HepG2 (cell line): ENCODE data around the gene POLR3E. TPM values are rescaled to one million over a fixed set of nuclear protein-coding genes. Genes with fewer than 3 reads are reported as not detected.

Source experiments
- ATAC-seq: fragments of 200-7000 bp; cut with Tn5 transposase; 3 replicates; pipeline ENCODE4 v1.9.1; 2020; ENCODE audit warnings: mild to moderate bottlenecking, moderate library complexity
- BruUV-seq: library from RNA; stranded (reverse); fragments of 400-500 nt; replicated peaks from 2 replicates; lab custom pipeline; 2021; lab: Mats Ljungman, UMichigan
- CTCF ChIA-PET: fragments of 300-600 bp; formaldehyde crosslinking; extraction: SDS; loops from one replicate; lab custom pipeline; 2021; ENCODE audit warnings: low total read pairs, inconsistent platforms, low intra/inter-chr PET ratio; lab: Yijun Ruan, JAX
- POLR2A ChIA-PET: fragments of 350-600 bp; sonication (Branson Sonifier 250); formaldehyde crosslinking; loops from one replicate; lab custom pipeline; 2020; ENCODE audit warnings: antibody characterized with exemption, inconsistent platforms; lab: Yijun Ruan, JAX
- DNase-seq: peaks from one replicate; pipeline ENCODE4 v3.0.0-alpha.2; 2015; ENCODE audit warnings: low spot score
- FAIRE-seq: peaks from 3 replicates; lab custom pipeline; 2011; peaks lifted over from hg19 to GRCh38; lab: Jason Lieb, UNC
- H2AFZ ChIP-seq: one replicate; pipeline ENCODE4 v1.6.1; 2011; ENCODE audit warnings: low read length, inconsistent platforms
- H3K27ac ChIP-seq: fragments of 300-600 bp; 3 replicates; pipeline ENCODE4 v1.8.0; 2011; ENCODE audit warnings: mixed run types, mild to moderate bottlenecking, mixed read lengths, low read length, inconsistent platforms; ENCODE audit not compliant: insufficient read depth; ENCODE audit errors: extremely low read length
- H3K27me3 ChIP-seq, 2 experiments: fragments of 200-600 bp in 1 of 2; 2 replicates in 1 of 2; 3 replicates in 1 of 2; pipeline versions ENCODE4 v1.6.0 to v1.8.0; 2011; ENCODE audit warnings: low read length in 2 of 2, mild to moderate bottlenecking in 2 of 2, moderate library complexity in 2 of 2, inconsistent platforms in 1 of 2; ENCODE audit not compliant: insufficient read depth in 2 of 2, control insufficient read depth in 1 of 2
- H3K36me3 ChIP-seq, 2 experiments: fragments of 200-600 bp in 1 of 2; replicated peaks in 1 of 2; 2 replicates in 1 of 2; 3 replicates in 1 of 2; pipeline versions ENCODE4 v1.5.1 to v1.8.0; 2011; ENCODE audit warnings: low read length in 2 of 2, inconsistent platforms in 1 of 2; ENCODE audit not compliant: insufficient read depth in 2 of 2, control insufficient read depth in 1 of 2
- H3K4me1 ChIP-seq: 2 replicates; pipeline ENCODE4 v1.5.1; 2012; ENCODE audit warnings: low read length, inconsistent platforms; ENCODE audit not compliant: insufficient read depth
- H3K4me2 ChIP-seq: 2 replicates; pipeline ENCODE4 v1.6.0; 2011; ENCODE audit warnings: low read depth, low read length, inconsistent platforms
- H3K4me3 ChIP-seq, 3 experiments: fragments of 200-600 bp in 1 of 3; sonication (generic), shearing (Covaris generic) in 1 of 3; replicated peaks in 1 of 3; 2 replicates each; pipeline ENCODE4 v1.5.1; 2011 to 2016; ENCODE audit warnings: low read length in 3 of 3, inconsistent platforms in 2 of 3, low read depth in 2 of 3, mild to moderate bottlenecking in 2 of 3, control low read depth in 1 of 3, mixed read lengths in 1 of 3; ENCODE audit not compliant: insufficient read depth in 1 of 3
- H3K79me2 ChIP-seq: one replicate; pipeline ENCODE4 v1.6.1; 2011; ENCODE audit warnings: low read length, inconsistent platforms; ENCODE audit not compliant: insufficient read depth
- H3K9ac ChIP-seq: 2 replicates; pipeline ENCODE4 v1.6.0; 2011; ENCODE audit warnings: mild to moderate bottlenecking, low read depth, low read length, inconsistent platforms; ENCODE audit not compliant: insufficient read depth
- H3K9me3 ChIP-seq: 2 replicates; pipeline ENCODE4 v1.5.1; 2012; ENCODE audit warnings: mild to moderate bottlenecking, low read length
- H4K20me1 ChIP-seq: 2 replicates; pipeline ENCODE4 v1.6.0; 2011; ENCODE audit warnings: inconsistent platforms, mild to moderate bottlenecking, low read length, moderate library complexity; ENCODE audit not compliant: insufficient read depth
- CC2D1A ChIP-seq: sonication (generic); formaldehyde crosslinking; IDR thresholded peaks from 2 replicates; pipeline ENCODE4 v1.8.1; 2023; ENCODE audit warnings: mild to moderate bottlenecking, missing genetic modification reagents
- CREM ChIP-seq, 2 experiments: sonication (generic) in 1 of 2; formaldehyde crosslinking in 1 of 2; IDR thresholded peaks; 2 replicates each; pipeline versions ENCODE4 v1.4.0 to v1.6.1; 2016 to 2020; ENCODE audit warnings: antibody characterized with exemption in 1 of 2, mild to moderate bottlenecking in 1 of 2, missing genetic modification reagents in 1 of 2
- EP300 ChIP-seq, 3 experiments: sonication (generic) in 1 of 3; formaldehyde crosslinking in 1 of 3; IDR thresholded peaks; 2 replicates each; pipeline versions ENCODE4 v1.5.1 to v1.6.1; 2011 to 2020; ENCODE audit warnings: low read depth in 2 of 3, low read length in 2 of 3, borderline replicate concordance in 1 of 3, improper control_type of control experiment in 1 of 3, mild to moderate bottlenecking in 1 of 3, missing genetic modification reagents in 1 of 3, moderate library complexity in 1 of 3
- HMGXB4 ChIP-seq, 2 experiments: sonication (generic) in 1 of 2; formaldehyde crosslinking in 1 of 2; IDR thresholded peaks; 2 replicates each; pipeline versions ENCODE4 v1.4.0 to v1.6.1; 2018 to 2020; ENCODE audit warnings: missing genetic modification reagents in 2 of 2, borderline replicate concordance in 1 of 2, low read depth in 1 of 2, mild to moderate bottlenecking in 1 of 2, missing biosample characterization in 1 of 2
- MXI1 ChIP-seq: IDR thresholded peaks from 3 replicates; pipeline ENCODE4 v1.6.1; 2012; ENCODE audit warnings: low read depth, low read length, inconsistent platforms, borderline replicate concordance
- SIX4 ChIP-seq: sonication (generic); formaldehyde crosslinking; IDR thresholded peaks from 2 replicates; pipeline ENCODE4 v1.4.0; 2020; ENCODE audit warnings: missing genetic modification reagents
- SOX13 ChIP-seq, 3 experiments: fragments of 450-650 bp in 1 of 3; sonication (generic) in 1 of 3; formaldehyde crosslinking in 1 of 3; IDR thresholded peaks in 2 of 3; conservative IDR thresholded peaks in 1 of 3; 2 replicates each; pipeline versions ENCODE4 v1.5.0 to v1.6.1; 2016 to 2020; ENCODE audit warnings: antibody characterized with exemption in 1 of 3, mild to moderate bottlenecking in 1 of 3, missing compliant biosample characterization in 1 of 3, missing genetic modification reagents in 1 of 3, moderate library complexity in 1 of 3
- SP2 ChIP-seq: sonication (generic); formaldehyde crosslinking; IDR thresholded peaks from 2 replicates; pipeline ENCODE4 v1.5.1; 2020; ENCODE audit warnings: mild to moderate bottlenecking, missing genetic modification reagents
- ZBTB40 ChIP-seq, 2 experiments: fragments of 450-650 bp in 1 of 2; sonication (generic) in 1 of 2; formaldehyde crosslinking in 1 of 2; IDR thresholded peaks; 2 replicates each; pipeline versions ENCODE4 v1.6.1 to v1.8.0; 2016 to 2022; ENCODE audit warnings: antibody characterized with exemption in 1 of 2, mild to moderate bottlenecking in 1 of 2, missing genetic modification reagents in 1 of 2
- WGBS: methylation state at CpG from one replicate; pipeline ENCODE4 v1.1.6; 2017; ENCODE audit warnings: low lambda C conversion rate; 5-methylcytosine and 5-hydroxymethylcytosine counted together
- in situ Hi-C: cut with HindIII; loops from 2 replicates; pipeline ENCODE4 v1.10.0; 2017; ENCODE audit warnings: low pct_unique_long_range_greater_than_20kb; ENCODE audit not compliant: extremely low pct_ligation_motif_present
- intact Hi-C: fragments of 100-400 bp; cut with micrococcal nuclease; formaldehyde crosslinking; loops from one replicate; pipeline ENCODE4 v1.10.0; 2022; ENCODE audit not compliant: unreplicated experiment
- polyA plus RNA-seq, 8 experiments: library from polyadenylated mRNA; depleted of rRNA in 3 of 8; stranded (reverse) in 7 of 8; unstranded in 1 of 8; fragments of >200 nt; fragmentation: Illumina TruSeq in 4 of 8; extraction: Trizol in 4 of 8; gene quantifications; 2 replicates each; pipeline versions ENCODE4 v1.2.1 to v1.2.3, GENCODE V29; 2011 to 2016; ENCODE audit warnings: low read depth in 4 of 8, missing spikeins in 1 of 8, mixed read lengths in 1 of 8; ENCODE audit not compliant: insufficient read depth in 1 of 8
- total RNA-seq, 5 experiments: library from RNA; depleted of rRNA; stranded (reverse); fragments of >200 nt; fragmentation: Illumina TruSeq; extraction: Trizol; gene quantifications; 2 replicates each; pipeline ENCODE4 v1.2.3, GENCODE V29; 2016; ENCODE audit warnings: low read depth in 1 of 5

Gene POLR3E
- total and polyA plus RNA-seq, 2 of the 13 experiments (the other 11 are each of a cell fraction or from before 2014, with no cell fraction given): 135 to 262 TPM

- ChIA-PET CTCF (no interaction called here), POLR2A (interaction anchor here (0.6 to 3.0 kb wide), 12 partner anchors 14 to 162 kb away, joined by 3 to 27 read pairs (median 5); partner anchors contain the start of gene CDR2)
- in situ Hi-C loops (no loop called here), intact Hi-C loops (loop anchor here (2.0 kb wide), 1 partner anchor 17 kb away; no protein-coding TSS in a partner anchor)
- H3K27ac ChIP-seq: peak overlapping the region; percentile 57
- peaks cover 55% of the 10 kb centered on the region for H3K79me2 ChIP-seq
- ATAC-seq: peak; percentile 62
- no peaks in the 10 kb centered on the region for H3K27me3 ChIP-seq
- peaks cover 41% of the 10 kb centered on the region for H3K4me1 ChIP-seq
- 32% methylated on average over 3 of the region's 3 CpGs for WGBS
- H3K4me2 ChIP-seq: peak overlapping the region; percentile 59
- no peak overlapping the region; the same call in 1 of the 2 replicates for H3K9ac ChIP-seq
- H4K20me1 ChIP-seq: peaks cover 50% of the 10 kb centered on the region
- H3K36me3 ChIP-seq: peaks cover 24 to 73% of the 10 kb centered on the region in 2 experiments
- BruUV-seq: no TSS peak
- DNase-seq: peak; percentile 66
- peak overlapping the region in 1 of 3 experiments; percentile 6; a peak in 1 of 6 replicates for H3K4me3 ChIP-seq
- H2AFZ ChIP-seq: no peak overlapping the region
- FAIRE-seq: peak; percentile 47
- no peaks in the 10 kb centered on the region for H3K9me3 ChIP-seq
- TF ChIP-seq HMGXB4 (CRISPR knock-in tag; IDR thresholded peaks at IDR 0.05; ENCODE audit: borderline replicate concordance in 1 of 2, low read depth in 1 of 2): peak in 1 of 2 experiments; percentile 31; a peak in 1 of 4 replicates
- TF ChIP-seq CC2D1A (CRISPR knock-in tag): no peak
- TF ChIP-seq CREM (IDR thresholded peaks at IDR 0.05): 0 out of 2 replicates have a peak, but pooled peaks have one; percentile 15
- TF ChIP-seq CREM (CRISPR knock-in tag; IDR thresholded peaks at IDR 0.05): no peak
- TF ChIP-seq EP300 (IDR thresholded peaks at IDR 0.05; ENCODE audit: low read depth in 2 of 2, low read length in 2 of 2): no peak
- no peak for TF ChIP-seq EP300 (CRISPR knock-in tag; IDR thresholded peaks at IDR 0.05; ENCODE audit: borderline replicate concordance)
- no peak for TF ChIP-seq ZBTB40 (IDR thresholded peaks at IDR 0.05)
- no peak for TF ChIP-seq ZBTB40 (CRISPR knock-in tag; IDR thresholded peaks at IDR 0.05)
- no peak for TF ChIP-seq SP2 (CRISPR knock-in tag)
- TF ChIP-seq SIX4 (CRISPR knock-in tag): no peak
- TF ChIP-seq MXI1: no peak
- TF ChIP-seq SOX13 (IDR thresholded peaks at IDR 0.05): no peak
- peak in 1 of 2 experiments; percentile 40; a peak in 1 of 4 replicates for TF ChIP-seq SOX13 (CRISPR knock-in tag; conservative IDR thresholded peaks at IDR 0.05 in 1 of 2, IDR thresholded peaks at IDR 0.05 in 1 of 2)
Observed at GRCh38 chr16:22353191-22353919, 56.1 kb downstream of the POLR3E start.
